Measurements from ENCODE around the gene ZPBP2.
A peak's percentile ranks its signal among the peaks of the same experiment; 100 is the strongest.
"Not testable (repeated sequence)": the region's sequence is repeated elsewhere in the genome, so short reads cannot be mapped to it uniquely, and the experiment has no call there.

ZPBP2 gene

DNA sequence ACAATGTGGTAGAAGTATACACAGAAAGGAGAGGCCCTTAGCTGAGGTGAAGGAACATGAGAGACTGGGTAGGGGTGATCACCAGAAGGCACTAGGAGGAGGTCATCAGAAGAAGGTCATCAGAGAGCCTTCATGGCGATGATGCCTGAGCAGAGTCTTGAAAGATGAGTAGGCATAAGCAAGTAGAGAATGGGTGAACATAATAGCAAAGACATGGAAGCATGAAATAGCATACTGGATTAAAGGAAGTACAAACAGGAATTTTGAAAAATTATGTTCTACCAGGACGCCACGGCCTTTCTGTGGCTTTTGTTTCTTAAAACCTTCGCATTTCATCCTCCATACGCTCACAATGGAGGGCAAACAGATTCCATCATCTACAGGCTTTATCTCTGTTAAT lies 6.8 kb upstream of the ZPBP2 start:
- no peak for DNase-seq

DNA sequence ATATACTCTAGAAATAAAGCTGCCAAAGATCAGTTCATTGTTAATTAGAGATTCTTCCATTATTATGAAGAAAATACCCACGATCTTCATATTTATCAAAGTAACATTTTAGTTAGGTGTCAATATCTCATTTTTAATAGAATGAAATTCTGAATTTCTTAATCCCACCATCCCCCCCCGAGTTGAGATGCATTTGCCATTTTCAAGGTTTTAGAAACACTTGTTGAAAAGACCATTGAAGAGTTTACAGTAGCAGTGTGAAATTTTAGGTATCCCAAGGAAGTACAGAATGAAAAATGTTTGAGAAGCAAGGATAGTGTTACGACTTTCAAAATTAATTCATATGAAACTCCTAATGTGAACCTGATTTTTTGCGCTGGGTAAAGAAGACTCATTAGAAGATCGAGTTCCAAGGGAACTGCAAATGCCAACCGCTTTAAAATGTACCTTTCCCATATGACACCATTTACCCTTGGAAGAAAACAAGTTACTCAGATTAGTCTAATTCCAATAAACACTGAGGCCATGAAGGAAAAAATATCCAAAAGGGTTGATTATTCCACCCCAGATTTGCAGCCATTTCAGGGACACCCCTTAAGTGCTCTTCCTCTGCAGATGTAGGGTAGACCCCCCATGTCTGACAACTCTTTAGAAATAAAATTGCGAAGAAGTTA lies 4.6 kb upstream of the ZPBP2 start:
- DNase-seq = no peak

- peak; percentile 55 to 68 (median 57) for DNase-seq
Measured at GRCh38 chr17:39863918-39864746, 3.9 kb upstream of the ZPBP2 start, which contains the start of gene IKZF3. Gene IKZF3, minus strand, starts transcription at chr17:39864312. Its CDS starts 186 bp downstream, at chr17:39864126.

GRCh38 chr17:39866013-39866730 lies 1.8 kb upstream of the ZPBP2 start:
- no peak for DNase-seq

- peak; percentile 14 to 43 (median 24) for DNase-seq
Measured at GRCh38 chr17:39867084-39867879, 720 bp upstream of the ZPBP2 start.

GRCh38 chr17:39868554-39868942 lies 546 bp downstream of the ZPBP2 start:
- no peak for DNase-seq

DNA sequence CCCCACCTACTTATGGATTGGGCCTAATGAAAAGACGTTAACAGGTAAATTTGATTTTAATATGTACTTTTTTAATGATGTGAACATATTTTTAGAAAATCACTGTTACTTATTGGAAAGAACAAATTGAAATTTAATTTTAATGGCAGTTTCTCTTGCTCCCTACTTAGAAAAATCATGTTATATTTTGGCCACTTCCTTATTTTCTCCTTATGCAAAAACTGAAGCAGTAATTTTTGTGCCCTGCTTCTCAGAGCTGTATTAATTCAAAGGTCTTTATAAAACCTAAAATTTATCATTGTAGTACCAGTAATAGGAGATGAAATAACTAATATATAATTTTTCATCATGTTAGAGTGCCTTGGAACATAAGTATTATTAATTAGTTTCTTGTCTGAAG lies 2.8 kb downstream of the ZPBP2 start:
- no peak for DNase-seq

GRCh38 chr17:39871801-39872200 lies 3.8 kb downstream of the ZPBP2 start:
- DNase-seq = no peak

- DNase-seq = no peak
Measured at GRCh38 chr17:39872751-39873150, 4.7 kb downstream of the ZPBP2 start.

DNA sequence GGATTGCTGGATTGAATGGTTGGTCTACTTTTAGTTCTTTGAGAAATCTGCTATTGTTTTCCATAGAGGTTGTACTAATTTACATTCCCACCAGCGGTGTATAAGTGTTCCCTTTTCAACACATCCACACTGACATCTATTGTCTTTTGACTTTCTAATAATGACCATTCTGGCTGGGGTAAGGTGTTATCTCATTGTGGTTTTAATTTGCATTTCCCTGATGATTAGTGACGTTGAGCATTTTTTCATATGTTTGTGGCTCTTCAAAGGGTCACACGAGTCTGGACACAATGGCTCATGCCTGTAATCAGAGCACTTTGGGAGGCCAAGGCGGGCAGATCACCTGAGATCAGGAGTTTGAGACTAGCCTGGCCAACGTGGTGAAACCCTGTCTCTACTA lies 18.1 kb downstream of the ZPBP2 start:
- not testable (repeated sequence) for DNase-seq

DNA sequence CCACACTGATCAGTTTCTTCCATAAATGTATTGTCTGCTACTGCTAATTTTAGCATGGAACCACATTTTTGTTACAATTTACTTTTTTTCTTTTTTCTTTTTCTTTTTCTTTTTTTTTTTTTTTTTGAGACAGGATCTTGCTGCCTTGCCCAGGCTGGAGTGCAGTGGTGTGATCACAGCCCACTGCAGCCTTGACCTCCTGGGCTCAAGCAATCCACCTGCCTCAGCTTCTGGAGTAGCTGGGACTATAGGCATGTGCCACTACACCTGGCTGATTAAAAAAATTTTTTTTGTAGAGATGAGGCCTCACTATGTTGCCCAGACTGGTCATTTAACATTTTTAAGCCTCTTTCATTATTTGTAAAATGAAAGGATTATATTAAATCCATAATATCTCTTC lies 19.1 kb downstream of the ZPBP2 start:
- no peak for DNase-seq

DNA sequence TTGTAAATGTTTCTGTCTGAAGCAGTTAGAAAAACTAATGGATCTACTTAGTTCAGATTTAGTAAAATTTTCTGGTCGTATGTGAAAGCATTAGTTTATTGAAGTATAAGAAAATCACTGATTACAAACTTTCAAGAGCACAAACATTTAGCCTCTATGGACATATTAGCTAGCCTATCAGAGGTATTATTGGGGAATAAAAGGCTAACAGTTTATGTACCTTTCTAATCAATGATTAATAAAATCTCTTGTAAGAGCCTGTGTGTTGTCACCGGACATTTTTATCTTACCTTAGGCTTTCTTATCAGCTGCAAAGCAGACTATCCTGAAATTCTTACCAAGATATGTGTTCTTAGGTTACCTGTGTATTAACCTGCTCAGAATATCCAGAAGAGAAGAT lies 21.2 kb downstream of the ZPBP2 start:
- no peak for DNase-seq

GRCh38 chr17:39894681-39895376 lies 26.8 kb downstream of the ZPBP2 start:
- DNase-seq = no peak

DNA sequence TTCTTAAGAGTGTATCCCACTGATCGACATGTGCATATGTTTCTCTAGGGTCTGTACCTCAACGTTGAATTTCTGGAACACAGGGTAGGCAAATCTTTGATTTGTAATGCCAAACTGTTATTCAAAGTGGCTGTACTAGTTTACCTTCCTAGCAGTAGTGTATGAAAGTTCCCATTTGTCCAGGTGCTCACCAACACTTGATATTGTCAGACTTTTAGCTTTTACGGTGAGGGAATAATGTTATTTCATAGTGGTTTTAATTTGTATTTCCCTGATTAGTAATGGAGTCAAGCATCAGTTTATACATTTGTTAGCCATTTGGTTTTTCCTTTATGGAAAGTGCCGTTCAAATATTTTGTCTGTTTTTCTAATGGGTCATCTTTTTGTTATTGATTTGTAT lies 30.1 kb downstream of the ZPBP2 start:
- no peak for DNase-seq

- DNase-seq = no peak
Measured at GRCh38 chr17:39899215-39899614, 31.2 kb downstream of the ZPBP2 start.

DNA sequence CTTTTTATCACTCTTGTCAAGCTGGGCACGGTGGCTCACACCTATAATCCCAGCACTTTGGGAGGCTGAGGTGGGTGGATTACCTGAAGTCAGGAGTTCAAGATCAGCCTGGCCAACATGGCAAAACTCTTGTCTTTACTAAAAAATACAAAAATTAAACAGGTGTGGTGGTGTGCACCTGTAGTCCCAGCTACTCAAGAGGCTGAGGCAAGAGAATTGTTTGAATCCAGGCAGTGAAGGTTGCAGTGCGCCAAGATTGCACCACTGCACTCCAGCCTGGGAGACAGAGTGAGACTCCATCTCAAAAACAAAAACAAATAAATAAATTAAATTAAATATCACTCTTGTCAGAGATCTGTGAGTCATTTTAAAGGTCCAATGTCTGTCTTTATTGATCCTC lies 34.0 kb downstream of the ZPBP2 start:
- DNase-seq = not testable (repeated sequence)

- no peak for DNase-seq
Measured at GRCh38 chr17:39903158-39903884, 35.3 kb downstream of the ZPBP2 start.

DNA sequence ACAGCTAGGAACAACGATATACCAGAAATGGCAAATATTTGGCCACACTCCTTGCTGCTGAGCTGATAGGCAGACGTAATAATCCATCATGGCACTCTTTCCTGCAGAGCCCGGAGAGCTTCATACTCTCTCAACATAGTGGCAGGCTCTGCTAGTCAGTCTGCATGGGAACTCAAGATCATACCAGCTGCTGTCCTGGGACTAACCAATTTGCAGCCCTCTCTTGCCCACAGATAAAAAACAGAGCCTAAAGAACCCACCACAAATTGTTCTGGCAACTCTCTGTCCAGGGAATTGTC lies 36.9 kb downstream of the ZPBP2 start:
- DNase-seq = no peak

DNA sequence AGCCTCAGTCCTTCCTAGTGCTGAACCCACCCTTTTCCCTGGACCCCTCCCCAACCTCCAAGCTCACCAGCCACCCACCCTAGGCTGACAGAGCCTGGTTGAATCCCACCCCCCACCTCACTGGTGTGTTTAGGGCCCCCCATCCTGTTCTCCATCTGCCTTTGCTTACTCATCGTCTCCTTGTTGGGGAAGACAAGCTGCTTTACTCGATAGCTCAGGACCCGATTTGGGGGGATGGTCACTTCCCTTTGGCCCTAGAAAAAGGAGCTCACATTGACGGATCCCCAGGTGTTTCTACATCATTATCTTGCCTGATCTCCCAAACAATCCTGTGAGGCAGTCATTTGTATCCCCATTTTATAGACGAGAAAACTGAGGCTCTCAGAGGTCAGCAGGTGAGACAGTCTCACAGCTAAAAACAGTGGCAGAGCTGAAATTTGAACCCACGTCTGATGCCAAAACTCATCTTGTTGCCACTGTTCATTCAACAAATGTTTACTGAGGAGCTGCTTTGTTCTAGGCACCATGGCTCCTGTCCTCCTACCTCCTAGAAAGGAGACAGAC lies 40.9 kb downstream of the ZPBP2 start:
- DNase-seq = no peak

DNA sequence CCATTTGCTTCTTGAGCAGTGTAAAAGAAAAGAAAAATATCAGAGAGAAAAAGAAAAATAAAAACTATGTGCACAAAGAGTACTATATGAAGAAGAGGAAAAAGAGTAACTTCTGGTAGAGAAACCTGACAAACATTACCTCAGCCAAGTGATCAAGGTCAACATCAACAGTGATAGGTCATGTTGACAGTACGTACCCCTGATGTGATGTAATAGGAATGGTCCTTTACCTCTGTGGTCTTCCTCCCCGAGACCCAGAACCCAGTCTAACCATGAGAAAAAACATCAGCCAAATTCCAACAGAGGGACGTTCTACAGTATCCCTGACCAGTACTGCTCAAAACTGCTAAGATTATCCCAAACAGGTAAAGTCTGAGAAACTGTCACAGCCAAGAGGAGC lies 46.0 kb downstream of the ZPBP2 start:
- no peak for DNase-seq

DNA sequence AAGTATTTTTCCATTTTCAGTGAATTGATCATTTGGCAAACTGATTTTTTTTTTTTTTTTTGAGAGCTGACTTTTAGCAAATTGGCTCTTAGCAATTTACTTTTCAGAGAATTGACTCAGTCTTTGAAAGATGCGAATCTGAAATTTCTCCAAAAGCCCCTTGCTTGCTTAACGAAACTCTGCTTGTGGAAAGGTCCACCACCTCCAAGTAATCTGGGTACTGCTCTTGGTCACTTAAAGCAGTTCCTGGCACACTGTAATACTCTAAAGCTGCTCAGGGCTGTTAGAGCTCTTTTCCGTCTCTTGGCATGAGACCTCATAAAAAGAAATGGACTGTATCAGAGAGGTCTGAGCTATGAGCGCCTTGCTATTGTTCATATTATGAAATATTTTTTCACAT lies 47.6 kb downstream of the ZPBP2 start:
- no peak for DNase-seq

Data from activated CD4-positive, CD25-positive, alpha-beta regulatory T cell (primary cell).